ENCODE measurements around the gene ODF4.

- TF ChIP-seq MXI1 (IDR thresholded peaks at IDR 0.05; ENCODE audit: borderline replicate concordance, low read depth, low read length) (no peak), JUNB (CRISPR knock-in tag; IDR thresholded peaks at IDR 0.05; ENCODE audit: borderline replicate concordance) (no peak), ZNF317 (CRISPR knock-in tag; IDR thresholded peaks at IDR 0.05) (no peak), ZBTB26 (CRISPR knock-in tag; IDR thresholded peaks at IDR 0.05; ENCODE audit: borderline replicate concordance) (no peak), SP1 (IDR thresholded peaks at IDR 0.05) (no peak), SP1 (CRISPR knock-in tag; IDR thresholded peaks at IDR 0.05) (no peak), FOXM1 (CRISPR knock-in tag; IDR thresholded peaks at IDR 0.05) (no peak), CTCF (CRISPR knock-in tag; IDR thresholded peaks at IDR 0.05) (no peak), JUND (CRISPR knock-in tag; IDR thresholded peaks at IDR 0.05) (no peak)
Measured at GRCh38 chr17:8350339-8350738, 10.7 kb downstream of the ODF4 start.
